ENCODE measurements around the gene PPP2R5C.
A peak's percentile ranks its signal among the peaks of the same experiment; 100 is the strongest.

The PPP2R5C gene

GRCh38 chr14:101761881-101762529 is 496 bp downstream of the PPP2R5C start:
- Histone ChIP-seq H3K79me2 (ENCODE audit: insufficient read depth, low read length) (no peaks in the 10 kb centered on the region; the same call in 1 of the 2 replicates), H3K36me3 (ENCODE audit: insufficient read depth, low read length) (peaks cover 24% of the 10 kb centered on the region), H3K4me3 (ENCODE audit: low read depth in 1 of 2, low read length in 2 of 2) (peak overlapping the region; percentile 51 to 71; a peak in 3 of 4 replicates), H3K27ac (ENCODE audit: low read length) (peak overlapping the region; percentile 11; the same call in 1 of the 2 replicates), H3K9ac (ENCODE audit: low read depth, low read length) (peak overlapping the region; percentile 63), H3K9me3 (ENCODE audit: insufficient read depth, low read length, severe bottlenecking) (no peaks in the 10 kb centered on the region), H3K27me3 (ENCODE audit: insufficient read depth, low read length, poor library complexity) (no peaks in the 10 kb centered on the region), H3K4me2 (ENCODE audit: insufficient read depth, low read length) (peak overlapping the region; percentile 90), H3K4me1 (ENCODE audit: insufficient read depth, low read length) (peaks cover 25% of the 10 kb centered on the region), H2AFZ (ENCODE audit: low read depth, low read length) (peak overlapping the region; percentile 70), H4K20me1 (ENCODE audit: insufficient read depth, low read length) (no peaks in the 10 kb centered on the region)
- TF ChIP-seq EZH2 (IDR thresholded peaks at IDR 0.05; ENCODE audit: borderline replicate concordance, low read depth, low read length, severe bottlenecking) (no peak), CTCF (IDR thresholded peaks at IDR 0.05; ENCODE audit: borderline replicate concordance, extremely low read depth, low read length, poor library complexity, severe bottlenecking) (no peak)
- DNase-seq (peak; percentile 41), ATAC-seq (ENCODE audit: insufficient read depth, low read depth) (peak; percentile 10; the same call in 2 of the 3 replicates)

GRCh38 chr14:101762530-101763101 is 1.1 kb downstream of the PPP2R5C start:
- DNase-seq: no peak
- Histone ChIP-seq H3K4me1 (ENCODE audit: insufficient read depth, low read length) (peaks cover 25% of the 10 kb centered on the region), H4K20me1 (ENCODE audit: insufficient read depth, low read length) (no peaks in the 10 kb centered on the region), H3K27me3 (ENCODE audit: insufficient read depth, low read length, poor library complexity) (no peaks in the 10 kb centered on the region), H3K9ac (ENCODE audit: low read depth, low read length) (peak overlapping the region; percentile 63), H2AFZ (ENCODE audit: low read depth, low read length) (peak overlapping the region; percentile 70), H3K9me3 (ENCODE audit: insufficient read depth, low read length, severe bottlenecking) (no peaks in the 10 kb centered on the region), H3K27ac (ENCODE audit: low read length) (peak overlapping the region; percentile 11; the same call in 1 of the 2 replicates), H3K4me2 (ENCODE audit: insufficient read depth, low read length) (peak overlapping the region; percentile 90), H3K36me3 (ENCODE audit: insufficient read depth, low read length) (peaks cover 24% of the 10 kb centered on the region), H3K4me3 (ENCODE audit: low read depth in 1 of 2, low read length in 2 of 2) (peak overlapping the region; percentile 51 to 71; a peak in 3 of 4 replicates), H3K79me2 (ENCODE audit: insufficient read depth, low read length) (no peaks in the 10 kb centered on the region; the same call in 1 of the 2 replicates)
- no peak for ATAC-seq (ENCODE audit: insufficient read depth, low read depth)
- TF ChIP-seq EZH2 (IDR thresholded peaks at IDR 0.05; ENCODE audit: borderline replicate concordance, low read depth, low read length, severe bottlenecking): no peak
- TF ChIP-seq CTCF (IDR thresholded peaks at IDR 0.05; ENCODE audit: borderline replicate concordance, extremely low read depth, low read length, poor library complexity, severe bottlenecking): no peak

- no peak overlapping the region; the same call in 1 of the 2 replicates for H3K4me2 ChIP-seq (ENCODE audit: insufficient read depth, low read length)
- H3K27me3 ChIP-seq (ENCODE audit: insufficient read depth, low read length, poor library complexity): no peaks in the 10 kb centered on the region
- H3K9me3 ChIP-seq (ENCODE audit: insufficient read depth, low read length, severe bottlenecking): no peaks in the 10 kb centered on the region
- ATAC-seq (ENCODE audit: insufficient read depth, low read depth) (no peak), DNase-seq (no peak)
- peaks cover 24% of the 10 kb centered on the region for H3K36me3 ChIP-seq (ENCODE audit: insufficient read depth, low read length)
- H2AFZ ChIP-seq (ENCODE audit: low read depth, low read length): no peak overlapping the region
- H3K79me2 ChIP-seq (ENCODE audit: insufficient read depth, low read length): no peaks in the 10 kb centered on the region; the same call in 1 of the 2 replicates
- H3K9ac ChIP-seq (ENCODE audit: low read depth, low read length): no peak overlapping the region
- H4K20me1 ChIP-seq (ENCODE audit: insufficient read depth, low read length): no peaks in the 10 kb centered on the region
- H3K4me3 ChIP-seq (ENCODE audit: low read depth in 1 of 2, low read length in 2 of 2): no peak overlapping the region
- TF ChIP-seq EZH2 (IDR thresholded peaks at IDR 0.05; ENCODE audit: borderline replicate concordance, low read depth, low read length, severe bottlenecking) (no peak), CTCF (IDR thresholded peaks at IDR 0.05; ENCODE audit: borderline replicate concordance, extremely low read depth, low read length, poor library complexity, severe bottlenecking) (no peak)
- H3K27ac ChIP-seq (ENCODE audit: low read length): no peak overlapping the region
- H3K4me1 ChIP-seq (ENCODE audit: insufficient read depth, low read length): peaks cover 25% of the 10 kb centered on the region
Measured at GRCh38 chr14:101763941-101764709, 2.6 kb downstream of the PPP2R5C start.

All from DND-41 (cell line).